ENCODE measurements around the gene VN1R4.
"Not testable (repeated sequence)": the region's sequence is repeated elsewhere in the genome, so short reads cannot be mapped to it uniquely, and the experiment has no call there.

GRCh38 chr19:53222716-53223115, 44.8 kb downstream of the VN1R4 start:
- TF ChIP-seq, protein P1, sequence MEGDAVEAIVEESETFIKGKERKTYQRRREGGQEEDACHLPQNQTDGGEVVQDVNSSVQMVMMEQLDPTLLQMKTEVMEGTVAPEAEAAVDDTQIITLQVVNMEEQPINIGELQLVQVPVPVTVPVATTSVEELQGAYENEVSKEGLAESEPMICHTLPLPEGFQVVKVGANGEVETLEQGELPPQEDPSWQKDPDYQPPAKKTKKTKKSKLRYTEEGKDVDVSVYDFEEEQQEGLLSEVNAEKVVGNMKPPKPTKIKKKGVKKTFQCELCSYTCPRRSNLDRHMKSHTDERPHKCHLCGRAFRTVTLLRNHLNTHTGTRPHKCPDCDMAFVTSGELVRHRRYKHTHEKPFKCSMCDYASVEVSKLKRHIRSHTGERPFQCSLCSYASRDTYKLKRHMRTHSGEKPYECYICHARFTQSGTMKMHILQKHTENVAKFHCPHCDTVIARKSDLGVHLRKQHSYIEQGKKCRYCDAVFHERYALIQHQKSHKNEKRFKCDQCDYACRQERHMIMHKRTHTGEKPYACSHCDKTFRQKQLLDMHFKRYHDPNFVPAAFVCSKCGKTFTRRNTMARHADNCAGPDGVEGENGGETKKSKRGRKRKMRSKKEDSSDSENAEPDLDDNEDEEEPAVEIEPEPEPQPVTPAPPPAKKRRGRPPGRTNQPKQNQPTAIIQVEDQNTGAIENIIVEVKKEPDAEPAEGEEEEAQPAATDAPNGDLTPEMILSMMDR (IDR thresholded peaks at IDR 0.05): not testable (repeated sequence)
- not testable (repeated sequence) for TF ChIP-seq POLR2A (IDR thresholded peaks at IDR 0.05)

Data from lower leg skin (tissue), 3 donors.